Cerebellar cortex (tissue), 1 donor: ENCODE results near the gene PACRG.

Experiments used
- DNase-seq: peaks from one replicate; pipeline ENCODE4 v3.0.0-alpha.2; 2015; ENCODE audit warnings: low spot score

Gene PACRG

GRCh38 chr6:163086624-163086920, 358.8 kb downstream of the PACRG start:
- no peak for DNase-seq

- DNase-seq = no peak
These were observed 360.2 kb downstream of the PACRG start for GRCh38 chr6:163087981-163088380.

GRCh38 chr6:163092876-163093275, 365.1 kb downstream of the PACRG start:
- peak; percentile 88 for DNase-seq

- DNase-seq = peak; percentile 82
These were observed 367.1 kb downstream of the PACRG start for GRCh38 chr6:163094881-163095280.

GRCh38 chr6:163095401-163095800, 367.6 kb downstream of the PACRG start:
- DNase-seq = peak; percentile 70

- DNase-seq = peak; percentile 84
These were observed 371.2 kb downstream of the PACRG start for GRCh38 chr6:163098827-163099479.

GRCh38 chr6:163099621-163100171, 371.9 kb downstream of the PACRG start:
- no peak for DNase-seq

GRCh38 chr6:163100259-163100658, 372.5 kb downstream of the PACRG start:
- DNase-seq = no peak

GRCh38 chr6:163113358-163113962, 385.7 kb downstream of the PACRG start:
- no peak for DNase-seq

- no peak for DNase-seq
These were observed 391.2 kb downstream of the PACRG start for GRCh38 chr6:163118941-163119340.

- DNase-seq = no peak
These were observed 392.4 kb downstream of the PACRG start for GRCh38 chr6:163120223-163120622.

- no peak for DNase-seq
These were observed 393.5 kb downstream of the PACRG start for GRCh38 chr6:163121270-163121669.

GRCh38 chr6:163122365-163122764, 394.6 kb downstream of the PACRG start:
- no peak for DNase-seq

GRCh38 chr6:163123098-163123497, 395.3 kb downstream of the PACRG start:
- DNase-seq = no peak

GRCh38 chr6:163126741-163127140, 399.0 kb downstream of the PACRG start:
- no peak for DNase-seq

- DNase-seq = no peak
These were observed 399.8 kb downstream of the PACRG start for GRCh38 chr6:163127587-163127986.

GRCh38 chr6:163128324-163128723, 400.6 kb downstream of the PACRG start:
- DNase-seq = no peak

GRCh38 chr6:163132050-163132750, 404.4 kb downstream of the PACRG start:
- DNase-seq = no peak

- no peak for DNase-seq
These were observed 405.2 kb downstream of the PACRG start for GRCh38 chr6:163133017-163133416.

- DNase-seq = no peak
These were observed 405.9 kb downstream of the PACRG start for GRCh38 chr6:163133691-163134090.

- no peak for DNase-seq
These were observed 409.1 kb downstream of the PACRG start for GRCh38 chr6:163136681-163137397.

- no peak for DNase-seq
These were observed 409.7 kb downstream of the PACRG start for GRCh38 chr6:163137398-163137881.
